D341Med (cell line): ENCODE results near the gene C11orf21.
A peak's percentile ranks its signal among the peaks of the same experiment; 100 is the strongest.

ENCODE experiments used
- DNase-seq: peaks from one replicate; pipeline ENCODE4 v3.0.0; 2012; ENCODE audit warnings: low spot score

C11orf21 gene

GRCh38 chr11:2308713-2309112 lies 7.0 kb upstream of the C11orf21 start:
- DNase-seq: no peak

DNA sequence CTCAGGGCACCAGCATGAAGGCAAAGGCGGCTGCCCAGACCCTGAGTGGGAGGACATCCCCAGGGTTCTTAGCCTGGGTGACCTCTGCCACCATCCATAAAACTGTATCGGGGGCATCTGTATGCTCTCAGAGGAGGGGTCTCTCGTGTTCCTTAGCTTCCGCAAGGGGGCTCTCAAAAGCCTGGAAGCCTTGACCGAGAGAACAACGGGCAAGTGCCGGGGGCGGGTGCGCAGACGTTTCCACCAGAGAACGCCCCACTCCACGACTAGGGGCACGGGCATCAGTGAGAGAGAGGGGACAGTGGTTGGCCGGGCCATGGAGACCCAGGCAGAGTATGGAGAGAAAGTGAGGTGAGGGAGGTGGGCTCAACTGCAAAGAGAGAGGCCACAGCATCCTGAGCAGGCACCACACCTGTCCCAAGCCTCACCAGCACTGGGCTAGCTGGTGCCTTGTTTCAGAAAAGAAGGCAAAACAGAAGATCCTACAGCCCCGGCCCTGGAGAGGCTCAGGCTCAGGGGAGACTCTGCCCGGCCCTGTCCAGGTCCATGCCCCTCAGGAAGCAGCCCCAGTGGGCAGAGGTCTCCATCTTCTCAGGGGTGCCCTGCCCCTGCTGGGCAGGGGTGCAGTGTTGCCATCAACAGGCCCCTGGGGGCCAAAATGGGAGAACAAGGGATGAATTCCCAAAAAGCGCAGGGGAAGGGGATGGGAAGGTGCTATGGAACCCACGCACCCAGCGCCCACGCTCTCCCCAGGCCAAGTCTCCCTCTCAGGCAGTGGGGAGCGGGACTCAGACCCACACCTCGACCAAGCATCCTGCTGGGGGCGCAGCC lies 6.0 kb upstream of the C11orf21 start:
- no peak for DNase-seq

DNA sequence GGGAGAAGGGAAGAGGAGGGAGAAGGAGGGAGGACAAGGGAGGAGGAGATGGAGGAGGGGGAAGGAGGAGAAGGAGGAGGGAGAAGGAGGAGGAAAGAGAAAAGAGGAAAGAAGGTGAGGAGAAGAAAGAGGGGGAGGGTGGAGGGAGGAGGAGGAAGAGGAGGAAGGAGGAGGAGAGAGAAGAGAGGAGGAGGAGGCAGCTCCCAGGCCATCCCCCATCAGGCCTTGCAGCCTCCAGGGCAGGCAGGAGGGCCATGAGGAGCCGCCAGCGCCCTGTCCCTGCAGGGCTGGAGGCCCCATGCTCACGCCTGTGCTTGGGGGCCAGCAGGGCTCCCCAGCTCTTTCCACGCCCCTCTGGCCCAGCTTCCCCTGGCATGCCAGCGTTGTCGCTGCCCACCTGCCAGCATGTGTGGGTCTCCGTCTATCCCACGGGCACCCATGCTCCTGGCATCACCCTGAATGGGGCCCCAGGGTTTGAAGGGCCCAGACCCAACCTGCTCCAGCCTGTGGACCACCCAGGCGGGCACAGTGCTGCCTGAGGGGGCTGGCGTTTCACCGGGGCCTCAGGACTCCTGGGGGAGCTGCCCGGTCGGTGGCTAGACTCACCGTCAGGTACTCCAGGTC lies 5.3 kb upstream of the C11orf21 start:
- DNase-seq: no peak

GRCh38 chr11:2306452-2306823 lies 4.7 kb upstream of the C11orf21 start:
- no peak for DNase-seq

DNA sequence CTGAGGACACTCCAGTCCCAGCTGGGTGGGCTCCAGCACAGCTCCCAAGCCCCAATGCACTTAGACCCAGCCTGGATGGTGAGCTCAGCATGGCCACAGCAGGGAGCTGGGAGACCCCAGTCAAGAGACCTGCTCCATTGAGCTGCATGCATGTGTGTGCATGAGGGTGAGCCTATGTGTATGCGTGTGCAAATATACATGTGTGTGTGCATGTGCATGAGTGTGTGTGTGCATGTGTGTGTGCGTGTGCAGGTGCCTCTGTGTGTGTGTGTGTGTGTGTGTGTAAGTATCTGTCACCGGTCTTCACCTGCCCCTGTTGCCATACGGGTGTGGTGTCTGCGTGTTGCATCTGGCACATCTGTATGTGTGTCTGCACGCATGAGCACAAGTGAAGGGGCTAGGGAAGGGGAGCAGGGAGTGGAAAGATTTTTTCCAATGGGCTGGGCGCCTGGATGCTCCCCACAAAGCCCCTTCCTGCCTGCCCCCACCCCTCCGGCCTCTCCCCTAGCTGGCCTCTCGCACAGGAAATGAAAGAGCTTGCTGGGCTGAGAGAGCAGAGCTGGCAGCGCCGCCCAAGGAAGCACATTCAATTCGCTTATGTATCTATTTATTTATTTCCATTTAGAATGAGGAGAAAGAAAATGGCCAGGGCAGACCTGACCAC lies 4.2 kb upstream of the C11orf21 start:
- DNase-seq: no peak

- DNase-seq: peak; percentile 84
These were observed 3.5 kb upstream of the C11orf21 start for GRCh38 chr11:2305140-2305778.

DNA sequence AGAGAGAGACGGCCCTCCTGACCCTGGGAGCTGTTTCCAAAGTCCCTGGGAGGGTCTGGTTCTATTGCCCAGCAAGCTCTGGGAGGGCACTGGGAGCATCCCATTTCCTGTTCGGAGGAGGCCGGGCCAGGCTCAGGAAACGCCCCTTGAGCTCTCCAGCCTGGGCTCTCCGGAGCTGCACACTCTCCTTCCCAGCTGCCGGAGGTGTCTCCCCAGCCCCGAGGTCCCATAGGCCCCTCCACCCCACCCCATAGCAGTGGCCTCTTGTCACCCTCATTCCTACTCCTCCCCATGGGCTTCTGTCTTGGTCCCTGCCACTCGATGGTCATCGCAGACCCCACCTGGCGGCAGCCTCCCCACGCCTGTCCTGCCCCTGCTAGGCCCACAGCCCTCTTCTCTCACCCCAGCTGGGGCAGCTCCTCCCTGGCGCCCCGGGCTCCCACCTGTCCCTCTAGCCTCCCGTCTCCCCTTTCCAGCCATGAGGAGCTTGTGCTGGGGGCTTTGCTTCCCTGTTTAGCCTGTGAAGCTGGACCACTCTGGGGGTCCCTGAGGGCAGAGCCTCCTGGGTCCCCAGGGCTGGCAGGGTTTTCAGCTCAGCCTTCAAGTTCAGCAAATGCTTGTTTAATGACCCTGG lies 2.9 kb upstream of the C11orf21 start:
- DNase-seq: no peak

DNA sequence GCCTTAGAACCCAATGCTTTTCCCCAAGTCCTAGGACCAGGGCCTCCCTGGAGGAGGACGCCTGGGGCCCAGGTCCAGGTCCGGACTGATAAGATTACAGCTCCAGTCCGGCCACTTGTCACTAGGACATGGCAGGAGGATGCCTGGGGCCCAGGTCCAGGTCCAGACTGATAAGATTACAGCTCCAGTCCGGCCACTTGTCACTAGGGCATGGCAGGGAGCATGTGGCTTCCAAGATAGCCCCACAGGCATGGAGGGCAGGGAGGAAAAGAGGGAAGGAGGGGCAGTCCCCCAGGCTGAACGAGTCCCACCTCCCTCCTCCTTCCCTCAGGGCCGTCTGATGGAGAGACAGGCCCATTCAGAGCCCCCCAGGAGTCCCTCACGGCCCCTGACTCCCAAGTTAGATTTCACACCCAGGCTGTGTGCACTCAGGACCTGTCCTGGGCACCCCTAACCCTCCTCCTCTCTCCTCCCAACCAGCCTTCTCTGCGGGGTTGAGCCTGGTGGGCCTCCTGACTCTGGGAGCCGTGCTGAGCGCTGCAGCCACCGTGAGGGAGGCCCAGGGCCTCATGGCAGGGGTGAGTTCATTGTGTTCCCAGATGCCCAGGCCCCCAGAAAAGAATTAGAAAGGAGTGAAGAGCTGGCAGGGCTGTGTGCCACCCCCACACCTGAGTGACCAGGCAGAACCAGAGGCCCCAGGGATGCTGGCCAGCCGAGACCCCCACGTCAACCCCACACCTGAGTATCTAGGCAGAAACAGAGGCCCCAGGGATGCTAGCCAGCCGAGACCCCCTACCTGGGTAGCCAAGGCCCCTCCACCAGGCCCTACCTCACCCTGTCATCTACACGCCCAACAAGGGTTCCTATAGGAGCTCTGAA lies 2.1 kb upstream of the C11orf21 start:
- DNase-seq: peak; percentile 9

- peak; percentile 12 for DNase-seq
These were observed 1.3 kb upstream of the C11orf21 start for GRCh38 chr11:2302896-2303626.

GRCh38 chr11:2302306-2302895 lies 683 bp upstream of the C11orf21 start:
- peak; percentile 35 for DNase-seq

GRCh38 chr11:2300936-2301630 lies 635 bp downstream of the C11orf21 start:
- peak; percentile 12 for DNase-seq

DNA sequence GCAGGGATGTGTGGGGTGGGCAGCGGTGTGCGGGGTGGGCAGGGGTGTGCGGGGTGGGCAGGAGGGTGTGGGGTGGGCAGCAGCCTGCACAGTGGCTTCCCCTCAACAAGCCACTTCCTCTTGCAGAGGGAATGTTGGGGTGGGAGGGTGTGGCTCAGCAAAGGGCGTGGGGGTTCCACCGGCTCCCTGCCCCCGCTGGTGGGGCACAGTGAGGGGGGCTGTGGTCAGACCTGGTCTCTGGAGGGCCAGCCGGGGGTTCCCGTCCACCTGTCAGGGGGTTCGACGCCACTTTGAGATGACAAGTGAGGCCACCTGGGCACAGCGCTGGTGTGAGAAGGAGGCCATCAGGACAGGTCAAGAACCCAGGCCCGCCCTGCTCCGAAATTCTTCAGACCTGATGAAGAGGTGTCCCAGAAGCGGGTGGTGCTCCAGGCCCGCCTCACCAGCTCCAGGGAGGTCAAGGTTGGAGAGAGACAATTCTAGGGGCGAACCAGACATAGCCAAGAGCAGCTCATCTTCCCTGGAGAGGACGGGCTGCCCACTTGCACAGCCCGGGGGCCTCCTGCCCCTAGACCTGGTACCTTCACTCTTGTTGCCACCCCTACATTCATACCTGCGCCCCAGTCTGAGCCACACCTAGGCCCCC lies 1.3 kb downstream of the C11orf21 start:
- DNase-seq: no peak

- no peak for DNase-seq
These were observed 1.9 kb downstream of the C11orf21 start for GRCh38 chr11:2299773-2300172.

- no peak for DNase-seq
These were observed 2.6 kb downstream of the C11orf21 start for GRCh38 chr11:2298795-2299761.

DNA sequence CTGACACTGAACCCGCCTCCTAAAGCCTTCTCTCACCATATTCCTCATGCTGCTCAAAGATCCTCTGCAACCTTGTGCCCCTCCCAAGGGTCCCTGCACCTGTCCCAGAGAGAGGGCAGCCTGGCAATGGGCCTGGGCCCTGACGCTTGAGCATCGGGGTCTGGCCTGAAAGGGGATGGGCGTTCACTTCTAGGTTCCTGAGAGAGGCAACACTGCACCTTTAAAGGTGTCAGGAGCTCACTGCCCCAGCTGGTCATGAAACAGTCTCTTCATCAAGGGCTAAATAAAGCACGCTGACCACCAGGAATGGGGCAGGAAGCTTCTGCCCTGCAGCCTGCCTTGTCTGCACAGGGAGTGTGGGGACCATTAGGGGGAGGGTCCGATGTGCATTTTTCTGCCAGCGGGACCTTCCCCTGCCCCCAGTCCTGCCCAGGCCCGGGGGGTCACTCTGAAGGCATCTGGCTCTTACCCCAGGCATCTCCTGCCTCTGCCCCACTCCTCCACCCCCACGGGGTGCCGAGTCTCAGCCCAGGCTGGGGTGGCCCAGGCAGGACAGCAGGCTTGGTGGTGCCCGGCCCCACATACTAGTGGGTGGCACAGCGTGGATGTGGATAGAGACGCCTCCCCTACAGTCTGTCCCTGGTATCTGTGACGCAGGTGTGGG lies 3.5 kb downstream of the C11orf21 start:
- DNase-seq: no peak

- DNase-seq: no peak
These were observed 4.1 kb downstream of the C11orf21 start for GRCh38 chr11:2297623-2298030.
